CD1c-positive myeloid dendritic cell (primary cell): ENCODE data around the gene ARMC9.
A peak's percentile ranks its signal among the peaks of the same experiment; 100 is the strongest.
"Not testable (repeated sequence)": the region's sequence is repeated elsewhere in the genome, so short reads cannot be mapped to it uniquely, and the experiment has no call there.

Experiments used
- DNase-seq: peaks from one replicate; pipeline ENCODE4 v3.0.0-alpha.2; 2016; ENCODE audit errors: extremely low spot score

ARMC9 gene

GRCh38 chr2:231397011-231397927 is 198.8 kb downstream of the ARMC9 start:
- DNase-seq: no peak

DNA sequence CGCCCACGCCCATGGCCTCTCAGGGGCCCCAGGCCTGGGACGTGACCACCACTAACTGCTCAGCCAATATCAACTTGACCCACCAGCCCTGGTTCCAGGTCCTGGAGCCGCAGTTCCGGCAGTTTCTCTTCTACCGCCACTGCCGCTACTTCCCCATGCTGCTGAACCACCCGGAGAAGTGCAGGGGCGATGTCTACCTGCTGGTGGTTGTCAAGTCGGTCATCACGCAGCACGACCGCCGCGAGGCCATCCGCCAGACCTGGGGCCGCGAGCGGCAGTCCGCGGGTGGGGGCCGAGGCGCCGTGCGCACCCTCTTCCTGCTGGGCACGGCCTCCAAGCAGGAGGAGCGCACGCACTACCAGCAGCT is 199.5 kb downstream of the ARMC9 start:
- no peak for DNase-seq

- DNase-seq: no peak
These were observed 200.2 kb downstream of the ARMC9 start for GRCh38 chr2:231398585-231398984.

DNA sequence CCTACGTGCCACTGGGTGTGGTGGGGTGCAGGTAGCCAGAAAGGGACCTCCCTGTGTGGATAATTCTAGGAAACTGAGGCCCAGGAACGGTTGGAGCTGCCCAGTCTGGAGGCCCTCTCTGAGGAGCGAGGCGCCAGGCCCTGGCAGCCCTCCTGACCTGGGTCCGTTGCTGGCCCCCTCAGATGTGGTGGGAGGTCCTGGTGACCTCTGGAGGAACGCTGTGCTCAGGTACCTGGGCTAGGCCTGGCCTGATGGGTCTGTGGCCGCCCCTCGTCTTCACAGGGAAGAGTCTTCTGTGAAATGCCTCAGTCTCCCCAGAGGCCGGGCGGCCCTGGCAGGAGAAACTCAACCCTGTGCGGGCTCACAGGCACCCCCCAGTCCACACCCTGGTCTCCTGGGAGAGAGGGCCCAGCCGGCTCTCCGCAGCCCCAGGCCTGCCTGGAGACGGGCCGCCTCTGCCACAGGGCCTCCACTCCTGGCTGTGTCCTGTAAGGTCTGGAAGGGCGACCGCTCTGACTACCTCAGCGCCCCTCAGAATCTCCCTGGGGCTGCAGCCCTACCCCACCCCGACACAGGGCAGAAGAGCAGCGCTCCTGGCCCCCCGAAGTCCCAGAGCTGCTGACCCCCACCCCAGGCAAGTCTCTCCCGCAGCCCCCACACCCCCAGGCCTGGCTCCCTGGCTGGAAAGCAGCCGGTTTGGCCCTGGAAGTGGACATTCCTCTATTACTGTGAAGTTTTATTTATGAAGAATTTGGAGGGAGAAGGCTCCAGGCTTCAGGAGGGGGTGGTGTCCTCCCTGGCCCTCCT is 200.8 kb downstream of the ARMC9 start:
- DNase-seq: no peak

GRCh38 chr2:231399853-231400680 is 201.6 kb downstream of the ARMC9 start:
- peak; percentile 45 for DNase-seq

GRCh38 chr2:231400681-231401080 is 202.2 kb downstream of the ARMC9 start:
- not testable (repeated sequence) for DNase-seq

- not testable (repeated sequence) for DNase-seq
These were observed 202.7 kb downstream of the ARMC9 start for GRCh38 chr2:231401101-231401500.

DNA sequence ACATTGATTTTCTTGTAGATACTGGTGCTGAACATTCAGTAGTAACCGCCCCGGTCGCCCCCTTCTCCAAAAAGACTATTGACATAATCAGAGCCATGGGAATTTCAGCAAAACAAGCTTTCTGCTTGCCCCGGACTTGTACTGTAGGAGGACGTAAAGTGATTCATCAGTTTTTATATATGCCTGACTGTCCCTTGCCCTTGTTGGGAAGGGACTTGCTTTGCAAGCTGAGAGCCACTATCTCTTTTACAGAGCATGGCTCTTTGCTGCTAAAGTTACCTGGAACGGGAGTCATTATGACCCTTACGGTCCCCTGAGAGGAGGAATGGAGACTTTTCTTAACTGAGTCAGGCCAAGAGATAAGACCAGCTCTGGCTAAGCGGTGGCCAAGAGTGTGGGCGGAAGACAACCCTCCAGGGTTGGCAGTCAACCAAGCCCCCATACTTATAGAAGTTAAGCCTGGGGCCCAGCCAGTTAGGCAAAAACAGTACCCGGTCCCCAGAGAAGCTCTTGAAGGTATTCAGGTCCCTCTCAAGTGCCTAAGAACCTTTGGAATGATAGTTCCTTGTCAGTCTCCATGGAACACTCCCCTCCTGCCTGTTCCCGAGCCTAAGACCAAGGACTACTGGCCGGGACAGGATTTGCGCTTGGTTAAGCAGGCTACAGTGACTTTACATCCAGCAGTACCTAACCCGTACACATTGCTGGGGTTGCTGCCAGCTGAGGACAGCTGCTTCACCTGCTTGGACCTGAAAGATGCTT is 205.2 kb downstream of the ARMC9 start:
- not testable (repeated sequence) for DNase-seq

- DNase-seq: not testable (repeated sequence)
These were observed 205.8 kb downstream of the ARMC9 start for GRCh38 chr2:231404183-231404578.

- DNase-seq: not testable (repeated sequence)
These were observed 207.4 kb downstream of the ARMC9 start for GRCh38 chr2:231405601-231406367.

- DNase-seq: not testable (repeated sequence)
These were observed 209.3 kb downstream of the ARMC9 start for GRCh38 chr2:231407686-231408085.

- not testable (repeated sequence) for DNase-seq
These were observed 209.9 kb downstream of the ARMC9 start for GRCh38 chr2:231408304-231408703.

GRCh38 chr2:231409776-231410175 is 211.3 kb downstream of the ARMC9 start:
- no peak for DNase-seq

- no peak for DNase-seq
These were observed 212.0 kb downstream of the ARMC9 start for GRCh38 chr2:231410293-231411004.

GRCh38 chr2:231411237-231411636 is 212.8 kb downstream of the ARMC9 start:
- no peak for DNase-seq

GRCh38 chr2:231411831-231412617 is 213.6 kb downstream of the ARMC9 start:
- peak; percentile 85 for DNase-seq

GRCh38 chr2:231412618-231412963 is 214.2 kb downstream of the ARMC9 start:
- DNase-seq: no peak

GRCh38 chr2:231413456-231413855 is 215.0 kb downstream of the ARMC9 start:
- no peak for DNase-seq

GRCh38 chr2:231413921-231414476 is 215.6 kb downstream of the ARMC9 start:
- no peak for DNase-seq
